OCI-LY7 (cell line): Measurements from ENCODE around the gene ATP2B3.

Source experiments
- CTCF ChIP-seq: fragments of 200-600 bp; sonication (generic); conservative IDR thresholded peaks from 2 replicates; pipeline ENCODE4 v1.5.1; 2014; ENCODE audit warnings: mild to moderate bottlenecking, antibody characterized with exemption, low read length, moderate library complexity, mixed read lengths
- EZH2phosphoT487 ChIP-seq: fragments of 200-600 bp; sonication (generic); IDR thresholded peaks from 2 replicates; pipeline ENCODE4 v1.6.1; 2018; ENCODE audit warnings: low read depth, borderline replicate concordance, mild to moderate bottlenecking, mixed run types, antibody characterized with exemption, low read length, moderate library complexity, mixed read lengths

DNA sequence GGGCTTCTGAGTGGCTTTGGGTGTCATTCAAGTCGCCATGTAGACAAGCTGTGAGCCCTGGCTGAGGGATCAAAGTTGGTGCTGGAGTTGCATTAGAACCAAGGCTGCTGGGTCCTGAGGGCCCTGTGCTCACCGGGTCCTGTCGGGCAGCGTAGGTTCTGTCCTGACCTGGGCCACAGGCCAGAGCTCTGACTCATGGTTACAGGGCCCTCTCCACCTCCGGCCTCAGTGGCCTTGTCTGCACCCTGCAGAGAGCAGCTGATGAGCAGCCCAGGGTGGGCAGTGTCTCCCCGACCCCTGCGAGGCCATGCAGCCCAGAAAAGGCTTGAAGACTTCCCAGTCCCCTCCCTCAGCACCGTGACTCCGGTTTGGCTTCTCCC lies 22.5 kb downstream of the ATP2B3 start:
- TF ChIP-seq CTCF (no peak), EZH2phosphoT487 (no peak)
